ENCODE measurements around the gene NACC1. TPM values are rescaled to one million over a fixed set of nuclear protein-coding genes. Genes with fewer than 3 reads are reported as not detected.

Gene NACC1
- total and polyA plus RNA-seq, 2 of the 8 experiments (the other 6 are each of a cell fraction or from before 2014, with no cell fraction given): 234 to 301 TPM

DNA sequence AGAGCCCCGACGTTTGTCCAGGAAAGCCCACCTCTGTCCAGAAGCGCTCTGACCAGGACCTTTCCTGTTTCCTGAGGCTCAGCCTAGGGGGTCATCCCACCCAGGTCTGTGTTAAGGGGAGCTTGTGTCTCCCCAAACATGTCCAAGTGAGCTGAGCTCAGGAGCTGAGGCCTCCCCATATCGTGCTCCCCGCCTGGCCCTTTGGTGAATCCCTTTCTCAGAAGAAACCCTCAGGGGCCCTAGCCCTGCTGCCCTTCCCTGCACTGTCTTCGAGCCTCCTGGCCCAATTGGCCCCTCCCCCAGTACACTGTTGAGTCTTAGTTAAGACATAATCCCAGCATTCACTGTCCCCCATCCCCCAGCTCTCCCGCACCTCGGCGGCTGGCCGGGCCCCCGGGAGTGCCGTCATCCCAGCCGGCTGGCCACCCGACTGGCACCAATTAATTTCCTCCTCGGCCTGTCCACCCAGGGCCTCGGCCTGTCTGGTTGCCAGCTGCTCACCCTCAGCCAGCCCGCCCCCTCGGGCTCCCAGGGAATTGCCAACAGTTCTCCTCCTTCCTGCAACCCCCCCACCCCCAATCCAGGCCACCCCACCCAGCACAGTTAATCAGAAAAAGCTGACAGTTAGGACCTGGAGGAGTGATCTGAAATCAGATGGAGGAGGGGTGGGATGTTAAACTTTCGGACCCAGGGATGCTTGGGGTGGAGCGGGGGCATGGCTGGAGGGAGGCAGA lies 45.7 kb downstream of the NACC1 start:
- H3K56ac ChIP-seq (replicated peaks; ENCODE audit: insufficient read length, low read depth, low read length): peak overlapping the region; percentile 75
- H3K18ac ChIP-seq (ENCODE audit: extremely low read depth, low read length): peak overlapping the region; percentile 99
- peak overlapping the region; percentile 8 for H3K14ac ChIP-seq (ENCODE audit: insufficient read length)
- peak overlapping the region; percentile 68; the same call in 1 of the 2 replicates for H4K8ac ChIP-seq (ENCODE audit: extremely low read depth, insufficient read depth, low read length)
- H2AK5ac ChIP-seq (ENCODE audit: low read depth, low read length): peak overlapping the region; percentile 66; the same call in 1 of the 2 replicates
- H2BK12ac ChIP-seq (ENCODE audit: low read depth, low read length): peak overlapping the region; percentile 99
- 0% methylated on average over 20 of the region's 20 CpGs; no CpG with 5 or more reads in 1 of the 2 experiments for WGBS, 2 experiments (ENCODE audit: extremely low coverage in 1 of 2, insufficient coverage in 1 of 2, insufficient read length in 1 of 2, insufficient replicate concordance in 2 of 2, low coverage in 1 of 2, low lambda C conversion rate in 2 of 2, missing lambda C conversion rate in 1 of 2)
- H2AFZ ChIP-seq (ENCODE audit: low read length): no peak overlapping the region
- H3K9me3 ChIP-seq (ENCODE audit: insufficient read depth in 2 of 2, low read depth in 1 of 2, low read length in 1 of 2): no peaks in the 10 kb centered on the region
- peak in 1 of 2 experiments; percentile 86 for DNase-seq (ENCODE audit: low read depth in 1 of 2, low spot score in 2 of 2)
- H3K79me2 ChIP-seq (ENCODE audit: control insufficient read depth in 1 of 2, insufficient read depth in 2 of 2, low read length in 2 of 2): no peaks in the 10 kb centered on the region
- CTCF ChIA-PET (ENCODE audit: partially characterized antibody): interaction anchor here (1.0 to 5.2 kb wide), 8 partner anchors 9 to 153 kb away, joined by 3 to 34 read pairs (median 4); no protein-coding TSS in a partner anchor
- H2BK15ac ChIP-seq (ENCODE audit: low read length): no peak overlapping the region
- peak overlapping the region; percentile 82 to 95 for H3K4me2 ChIP-seq (ENCODE audit: insufficient read depth in 1 of 2, low read depth in 2 of 2, low read length in 2 of 2)
- peak overlapping the region; percentile 91 for H2BK120ac ChIP-seq (replicated peaks; ENCODE audit: low read depth, low read length)
- H3K23ac ChIP-seq (ENCODE audit: insufficient read length): no peak overlapping the region
- H4K91ac ChIP-seq (replicated peaks; ENCODE audit: insufficient read length, low read length): peak overlapping the region; percentile 100
- H3K27me3 ChIP-seq (replicated peaks in 1 of 4; ENCODE audit: control insufficient read depth in 3 of 4, extremely low read depth in 1 of 4, insufficient read depth in 3 of 4, low read length in 3 of 4): no peaks in the 10 kb centered on the region
- H3K4me1 ChIP-seq (replicated peaks in 1 of 4; ENCODE audit: control insufficient read depth in 3 of 4, insufficient read depth in 4 of 4, low read length in 3 of 4): peaks cover 16 to 34% (median 20%) of the 10 kb centered on the region in 4 experiments
- peaks cover 13% of the 10 kb centered on the region; the same call in 1 of the 2 replicates for H3K23me2 ChIP-seq (ENCODE audit: low read depth, low read length)
- FAIRE-seq: no peak
- H3K4me3 ChIP-seq (ENCODE audit: extremely low read depth in 1 of 4, insufficient read depth in 2 of 4, low read depth in 3 of 4, low read length in 4 of 4): peak overlapping the region; percentile 7 to 62 (median 46)
- peak overlapping the region; percentile 99 for H2BK5ac ChIP-seq (ENCODE audit: low read depth, low read length)
- peak overlapping the region; percentile 90 for H2BK20ac ChIP-seq (ENCODE audit: low read length)
- peak overlapping the region; percentile 100 for H3K4ac ChIP-seq (replicated peaks; ENCODE audit: insufficient read length, low read depth, low read length)
- H3K36me3 ChIP-seq (ENCODE audit: control insufficient read depth in 2 of 4, insufficient read depth in 4 of 4, low read length in 3 of 4): no peaks in the 10 kb centered on the region
- peak overlapping the region; percentile 88 for H4K5ac ChIP-seq (ENCODE audit: insufficient read length, low read depth, low read length)
- peak overlapping the region; percentile 95 for H3K27ac ChIP-seq (ENCODE audit: low read depth, low read length)
- peak overlapping the region; percentile 14 to 74 (median 54) for H3K9ac ChIP-seq (replicated peaks in 1 of 4; ENCODE audit: extremely low read depth in 1 of 4, low read depth in 3 of 4, low read length in 3 of 4)
- POLR2A ChIA-PET (ENCODE audit: partially characterized antibody): interaction anchor here (0.5 to 12.0 kb wide), 34 partner anchors 10 to 343 kb away, joined by 3 to 530 read pairs (median 4); partner anchors contain the start of genes IER2, NACC1, STX10 and TRMT1
- H3K79me1 ChIP-seq (ENCODE audit: low read depth, low read length): no peaks in the 10 kb centered on the region; the same call in 1 of the 2 replicates
- H4K20me1 ChIP-seq (replicated peaks in 1 of 2; ENCODE audit: control insufficient read depth in 1 of 2, insufficient read depth in 2 of 2, low read length in 2 of 2): no peaks in the 10 kb centered on the region
- TF ChIP-seq CTBP2 (IDR thresholded peaks at IDR 0.05; ENCODE audit: borderline replicate concordance, insufficient read depth, insufficient read length, low read length) (no peak), SP1 (IDR thresholded peaks at IDR 0.05; ENCODE audit: low read depth, low read length) (peak; percentile 56; the same call in 1 of the 2 replicates), GABPA (IDR thresholded peaks at IDR 0.05; ENCODE audit: borderline replicate concordance, insufficient read depth, low read length) (no peak), TAF1 (IDR thresholded peaks at IDR 0.05; ENCODE audit: low read depth, low read length) (peak; percentile 55; the same call in 1 of the 2 replicates), SIN3A (conservative IDR thresholded peaks at IDR 0.05 in 1 of 2, IDR thresholded peaks at IDR 0.05 in 1 of 2; ENCODE audit: low read depth in 1 of 2, low read length in 2 of 2) (no peak), SIRT6 (IDR thresholded peaks at IDR 0.05; ENCODE audit: low read length) (no peak)
- TF ChIP-seq, protein P1, sequence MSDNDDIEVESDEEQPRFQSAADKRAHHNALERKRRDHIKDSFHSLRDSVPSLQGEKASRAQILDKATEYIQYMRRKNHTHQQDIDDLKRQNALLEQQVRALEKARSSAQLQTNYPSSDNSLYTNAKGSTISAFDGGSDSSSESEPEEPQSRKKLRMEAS (IDR thresholded peaks at IDR 0.05): peak; percentile 14; the same call in 1 of the 2 replicates
- TF ChIP-seq, protein P2, sequence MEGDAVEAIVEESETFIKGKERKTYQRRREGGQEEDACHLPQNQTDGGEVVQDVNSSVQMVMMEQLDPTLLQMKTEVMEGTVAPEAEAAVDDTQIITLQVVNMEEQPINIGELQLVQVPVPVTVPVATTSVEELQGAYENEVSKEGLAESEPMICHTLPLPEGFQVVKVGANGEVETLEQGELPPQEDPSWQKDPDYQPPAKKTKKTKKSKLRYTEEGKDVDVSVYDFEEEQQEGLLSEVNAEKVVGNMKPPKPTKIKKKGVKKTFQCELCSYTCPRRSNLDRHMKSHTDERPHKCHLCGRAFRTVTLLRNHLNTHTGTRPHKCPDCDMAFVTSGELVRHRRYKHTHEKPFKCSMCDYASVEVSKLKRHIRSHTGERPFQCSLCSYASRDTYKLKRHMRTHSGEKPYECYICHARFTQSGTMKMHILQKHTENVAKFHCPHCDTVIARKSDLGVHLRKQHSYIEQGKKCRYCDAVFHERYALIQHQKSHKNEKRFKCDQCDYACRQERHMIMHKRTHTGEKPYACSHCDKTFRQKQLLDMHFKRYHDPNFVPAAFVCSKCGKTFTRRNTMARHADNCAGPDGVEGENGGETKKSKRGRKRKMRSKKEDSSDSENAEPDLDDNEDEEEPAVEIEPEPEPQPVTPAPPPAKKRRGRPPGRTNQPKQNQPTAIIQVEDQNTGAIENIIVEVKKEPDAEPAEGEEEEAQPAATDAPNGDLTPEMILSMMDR (IDR thresholded peaks at IDR 0.05; ENCODE audit: control extremely low read depth in 1 of 3, insufficient read depth in 1 of 3, low read depth in 1 of 3, low read length in 3 of 3): 0 out of 4 replicates have a peak, but pooled peaks of 1 of the 3 experiments have one; percentile 5

All from H1 (cell line).